Ovary (tissue), 9 donors: ENCODE results near the gene POU6F2. TPM values are rescaled to one million over a fixed set of nuclear protein-coding genes. Genes with fewer than 3 reads are reported as not detected.
"Not testable (repeated sequence)": the region's sequence is repeated elsewhere in the genome, so short reads cannot be mapped to it uniquely, and the experiment has no call there.

Experiments used
- DNase-seq, 5 donors: peaks; one replicate each; pipeline ENCODE4 v3.0.0-alpha.2; 2019 to 2020
- H3K27ac ChIP-seq, 2 donors: fragments of 200-600 bp; one replicate each; pipeline versions ENCODE4 v1.5.1 to v1.8.0; 2019 to 2022
- H3K27me3 ChIP-seq: fragments of 200-600 bp; one replicate; pipeline ENCODE4 v1.8.0; 2022
- H3K36me3 ChIP-seq: fragments of 200-600 bp; sonication (generic); one replicate; pipeline ENCODE4 v1.5.1; 2019
- H3K4me1 ChIP-seq: one replicate; pipeline ENCODE4 v1.8.1; 2013; ENCODE audit warnings: mild to moderate bottlenecking, moderate library complexity; ENCODE audit not compliant: insufficient read depth
- H3K4me3 ChIP-seq: fragments of 200-600 bp; sonication (generic); one replicate; pipeline ENCODE4 v1.5.1; 2017
- H3K9me3 ChIP-seq, 2 donors: fragments of 200-600 bp in 1 of 2; sonication (generic) in 1 of 2; one replicate each; pipeline versions ENCODE4 v1.5.1 to v1.8.1; 2013 to 2019; ENCODE audit warnings: mild to moderate bottlenecking in 1 of 2, moderate library complexity in 1 of 2
- EP300 ChIP-seq: sonication (generic); formaldehyde crosslinking; IDR thresholded peaks from one replicate; pipeline ENCODE4 v1.6.1; 2017; ENCODE audit warnings: antibody characterized with exemption
- POLR2A ChIP-seq: fragments of 450-650 bp; IDR thresholded peaks from one replicate; pipeline ENCODE4 v1.6.1; 2017; ENCODE audit warnings: antibody characterized with exemption, mild to moderate bottlenecking, moderate library complexity
- WGBS, 3 donors: extraction: QIAGEN DNeasy Blood & Tissue Kit in 1 of 3; methylation state at CpG; one replicate each; pipeline versions ENCODE4 v1.1.5 to v1.1.7; 2013 to 2017; 5-methylcytosine and 5-hydroxymethylcytosine counted together
- intact Hi-C, 4 donors: fragments of 100-400 bp; cut with DNase I; formaldehyde crosslinking; loops; one replicate each; pipeline versions ENCODE4 v1.11.0 to v1.15.1; 2022 to 2023
- polyA plus RNA-seq, 2 donors: library from polyadenylated mRNA; stranded (reverse); fragments of 200-250 nt in 1 of 2; fragments of 350-450 nt in 1 of 2; fragmentation: Illumina TruSeq in 1 of 2; extraction: RNeasy Lipid Tissue Mini Kit (QIAGEN cat#74804) in 1 of 2; gene quantifications; one replicate each; pipeline ENCODE4 v1.2.3, GENCODE V29; 2013 to 2014
- total RNA-seq, 7 donors: library from RNA; depleted of rRNA in 2 of 7; stranded (reverse); fragments of >200 nt in 2 of 7; fragmentation: NEBNext Ultra II Directional in 3 of 7; extraction: Animal tissue kit (Norgen Biotek cat#: 25700) in 3 of 7; gene quantifications; one replicate each; pipeline versions ENCODE4 v1.1.0 to v1.2.4, GENCODE V29; 2016 to 2023
- TF ChIP-seq, protein P1 (sequence below), 3 donors: fragments of 450-650 bp in 2 of 3; fragments of 200-600 bp in 1 of 3; IDR thresholded peaks; one replicate each; pipeline versions ENCODE4 v1.5.1 to v1.8.0; 2016 to 2022; ENCODE audit warnings: antibody characterized with exemption in 3 of 3, mild to moderate bottlenecking in 1 of 3
- donor health status: DM: no; HTN: no; CAD: no; lungs with moderate emphysema.
- donor health status: DM: no; HTN: no; CAD: no.
- donor health status: Bipolar disorder and iron deficiency.
- donor health status: DM: yes; HTN: yes; CAD: no.
- donor health status: DM: no; HTN: no; CAD: no.
- donor health status: DM: yes; HTN: yes; CAD: no.

Gene POU6F2
- total and polyA plus RNA-seq, 9 donors: 0.17 to 2.0 (median 0.61) TPM

DNA sequence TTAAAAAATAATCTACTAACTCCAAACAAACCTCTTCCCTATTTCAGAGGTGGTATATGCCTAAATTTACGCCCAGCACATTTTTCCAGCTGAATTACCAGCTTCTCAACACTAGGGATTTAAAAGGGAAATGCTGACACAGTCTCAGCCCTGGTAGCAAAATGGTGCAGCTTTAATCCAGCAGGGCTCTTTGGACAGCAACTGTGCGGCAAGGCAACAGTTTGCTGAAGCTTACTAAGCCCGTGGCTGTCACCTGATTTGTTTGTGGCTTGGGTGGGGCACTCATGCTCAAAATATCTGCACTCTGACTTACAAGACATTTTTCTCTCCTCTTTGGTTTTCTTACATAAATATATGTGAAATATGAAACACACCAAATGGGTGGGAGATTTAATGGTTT, 206.7 kb downstream of the POU6F2 start:
- WGBS, 3 donors: 35 to 55% (median 55%) methylated on average over 3 of the region's 3 CpGs
- no peak for DNase-seq
- Histone ChIP-seq H3K4me3 (no peak overlapping the region), H3K36me3 (no peaks in the 10 kb centered on the region), H3K27me3 (no peaks in the 10 kb centered on the region), H3K4me1 (no peaks in the 10 kb centered on the region), H3K9me3 (no peaks in the 10 kb centered on the region), H3K27ac (no peak overlapping the region)
- intact Hi-C loops: no loop called here
- TF ChIP-seq, protein P1, sequence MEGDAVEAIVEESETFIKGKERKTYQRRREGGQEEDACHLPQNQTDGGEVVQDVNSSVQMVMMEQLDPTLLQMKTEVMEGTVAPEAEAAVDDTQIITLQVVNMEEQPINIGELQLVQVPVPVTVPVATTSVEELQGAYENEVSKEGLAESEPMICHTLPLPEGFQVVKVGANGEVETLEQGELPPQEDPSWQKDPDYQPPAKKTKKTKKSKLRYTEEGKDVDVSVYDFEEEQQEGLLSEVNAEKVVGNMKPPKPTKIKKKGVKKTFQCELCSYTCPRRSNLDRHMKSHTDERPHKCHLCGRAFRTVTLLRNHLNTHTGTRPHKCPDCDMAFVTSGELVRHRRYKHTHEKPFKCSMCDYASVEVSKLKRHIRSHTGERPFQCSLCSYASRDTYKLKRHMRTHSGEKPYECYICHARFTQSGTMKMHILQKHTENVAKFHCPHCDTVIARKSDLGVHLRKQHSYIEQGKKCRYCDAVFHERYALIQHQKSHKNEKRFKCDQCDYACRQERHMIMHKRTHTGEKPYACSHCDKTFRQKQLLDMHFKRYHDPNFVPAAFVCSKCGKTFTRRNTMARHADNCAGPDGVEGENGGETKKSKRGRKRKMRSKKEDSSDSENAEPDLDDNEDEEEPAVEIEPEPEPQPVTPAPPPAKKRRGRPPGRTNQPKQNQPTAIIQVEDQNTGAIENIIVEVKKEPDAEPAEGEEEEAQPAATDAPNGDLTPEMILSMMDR (IDR thresholded peaks at IDR 0.05): no peak

DNA sequence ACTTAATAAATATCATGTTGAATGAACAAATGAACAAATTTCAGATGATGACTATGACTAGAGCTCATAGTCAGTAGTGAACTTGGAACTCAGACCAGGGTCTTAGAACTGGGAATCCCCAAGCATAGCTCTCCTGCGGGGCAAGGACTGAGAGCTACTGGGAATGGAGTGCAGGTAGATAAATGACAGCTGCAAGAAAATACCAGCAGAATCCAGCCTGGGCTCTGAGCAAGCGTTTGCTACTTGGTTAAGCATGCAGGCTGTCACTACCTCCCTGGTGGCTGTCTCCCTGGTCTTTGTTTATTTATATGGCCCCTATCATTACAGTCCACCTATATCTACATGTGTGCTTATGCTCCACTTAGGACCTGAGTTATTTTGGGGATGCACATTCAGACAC, 208.4 kb downstream of the POU6F2 start:
- Histone ChIP-seq H3K27me3 (no peaks in the 10 kb centered on the region), H3K9me3 (no peaks in the 10 kb centered on the region), H3K4me1 (no peaks in the 10 kb centered on the region), H3K36me3 (no peaks in the 10 kb centered on the region), H3K27ac (no peak overlapping the region), H3K4me3 (no peak overlapping the region)
- intact Hi-C loops: no loop called here
- DNase-seq: no peak
- TF ChIP-seq POLR2A (no peak), EP300 (no peak)
- TF ChIP-seq, protein P1 (IDR thresholded peaks at IDR 0.05): no peak
- 82 to 93% (median 90%) methylated on average over 2 of the region's 2 CpGs for WGBS, 3 donors

DNA sequence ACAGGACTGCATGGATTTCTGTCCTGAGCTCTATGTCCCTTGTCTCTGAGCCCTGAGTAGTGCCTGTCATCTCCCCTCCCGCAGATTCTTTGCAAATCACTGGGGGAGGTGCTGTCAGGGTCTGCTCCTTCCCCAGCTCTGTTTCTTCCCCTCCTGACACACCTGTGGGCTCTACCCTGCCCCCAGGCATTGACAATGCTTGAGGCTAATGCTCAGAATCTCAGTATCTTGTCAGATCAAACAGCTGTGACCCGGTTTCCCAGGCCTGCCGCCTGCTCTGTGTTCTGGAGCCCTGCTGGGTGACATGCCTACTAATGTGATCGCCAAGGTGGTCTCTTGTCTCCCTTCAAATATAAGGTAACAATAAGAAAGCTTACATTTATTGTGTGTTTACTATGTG, 209.0 kb downstream of the POU6F2 start:
- H3K4me3 ChIP-seq: no peak overlapping the region
- TF ChIP-seq, protein P1 (IDR thresholded peaks at IDR 0.05): no peak
- TF ChIP-seq POLR2A (no peak), EP300 (no peak)
- no peaks in the 10 kb centered on the region for H3K36me3 ChIP-seq
- DNase-seq: no peak
- no peaks in the 10 kb centered on the region for H3K4me1 ChIP-seq
- no peaks in the 10 kb centered on the region for H3K27me3 ChIP-seq
- H3K9me3 ChIP-seq: no peaks in the 10 kb centered on the region
- 78 to 83% (median 79%) methylated on average over 4 of the region's 4 CpGs for WGBS, 3 donors
- intact Hi-C loops: no loop called here
- no peak overlapping the region for H3K27ac ChIP-seq

DNA sequence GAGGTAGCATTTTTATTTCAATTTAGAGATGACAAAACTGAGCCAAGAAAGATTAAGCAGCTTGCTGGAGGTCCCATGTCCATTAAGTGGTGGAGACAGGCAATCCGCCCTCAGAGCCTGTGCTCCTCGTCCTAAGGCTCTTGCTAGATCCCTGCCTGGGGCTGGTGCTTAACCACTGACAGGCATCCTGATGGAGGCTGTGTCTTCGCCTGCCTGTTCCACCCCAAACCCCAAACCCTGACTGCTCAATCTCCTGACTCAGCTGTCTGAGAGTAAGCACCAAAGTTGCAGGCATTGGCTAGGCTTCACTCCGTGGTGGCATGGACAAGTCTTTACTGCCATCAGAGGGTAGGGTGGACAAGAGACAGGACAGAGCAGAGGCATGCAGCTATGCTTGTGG, 209.4 kb downstream of the POU6F2 start:
- Histone ChIP-seq H3K27me3 (no peaks in the 10 kb centered on the region), H3K27ac (no peak overlapping the region), H3K36me3 (no peaks in the 10 kb centered on the region), H3K4me3 (no peak overlapping the region), H3K4me1 (no peaks in the 10 kb centered on the region), H3K9me3 (no peaks in the 10 kb centered on the region)
- WGBS, 3 donors: 61 to 66% (median 62%) methylated on average over 4 of the region's 4 CpGs
- no peak for DNase-seq
- intact Hi-C loops: no loop called here
- TF ChIP-seq, protein P1 (IDR thresholded peaks at IDR 0.05): no peak
- TF ChIP-seq POLR2A: no peak
- no peak for TF ChIP-seq EP300

DNA sequence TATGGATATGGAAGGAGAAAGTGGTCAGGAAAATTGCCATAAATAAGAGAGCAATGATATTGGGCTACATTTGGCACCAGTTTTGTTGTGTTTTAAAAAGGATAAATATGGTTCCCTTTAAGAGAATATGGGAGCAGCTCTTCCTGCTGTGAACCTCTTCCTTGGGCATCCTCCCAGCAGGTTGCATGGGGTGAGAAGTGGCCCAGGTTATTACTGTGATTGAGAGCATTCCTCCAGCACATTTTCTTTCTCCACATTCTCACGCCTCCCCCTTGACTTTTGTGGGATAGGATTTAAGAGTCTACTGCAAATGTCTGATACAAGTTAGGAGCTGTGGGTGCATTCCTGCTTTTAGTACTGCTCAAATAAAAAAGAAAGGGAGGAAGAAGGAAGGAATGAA, 214.8 kb downstream of the POU6F2 start:
- Histone ChIP-seq H3K9me3 (no peaks in the 10 kb centered on the region), H3K4me3 (no peak overlapping the region), H3K27me3 (no peaks in the 10 kb centered on the region), H3K4me1 (no peaks in the 10 kb centered on the region), H3K36me3 (no peaks in the 10 kb centered on the region), H3K27ac (no peak overlapping the region)
- TF ChIP-seq EP300: no peak
- TF ChIP-seq, protein P1 (IDR thresholded peaks at IDR 0.05): no peak
- no peak for TF ChIP-seq POLR2A
- WGBS, 3 donors: 45 to 49% (median 45%) methylated on average over 1 of the region's 1 CpG
- intact Hi-C loops: no loop called here
- DNase-seq: no peak

DNA sequence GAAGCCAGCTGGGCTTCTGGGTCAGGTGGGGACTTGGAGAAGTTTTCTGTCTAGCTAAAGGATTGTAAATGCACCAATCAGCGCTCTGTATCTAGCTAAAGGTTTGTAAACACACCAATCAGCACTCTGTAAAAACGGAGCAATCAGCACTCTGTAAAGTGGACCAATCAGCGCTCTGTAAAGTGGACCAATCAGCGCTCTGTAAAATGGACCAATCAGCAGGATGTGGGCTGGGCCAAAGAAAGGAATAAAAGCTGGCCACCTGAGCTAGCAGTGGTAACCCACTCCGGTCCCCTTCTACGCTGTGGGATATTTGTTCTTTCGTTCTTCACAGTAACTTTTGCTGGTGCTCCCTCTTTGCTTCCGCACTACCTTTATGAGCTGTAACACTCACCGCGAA, 216.7 kb downstream of the POU6F2 start:
- intact Hi-C loops, H3K27ac ChIP-seq, H3K4me1 ChIP-seq, H3K36me3 ChIP-seq, H3K4me3 ChIP-seq, H3K9me3 ChIP-seq, DNase-seq, H3K27me3 ChIP-seq: not testable (repeated sequence)
- WGBS, 3 donors: 86 to 90% (median 87%) methylated on average over 10 of the region's 10 CpGs
